Activated effector memory CD4-positive, alpha-beta T cell treated with anti-CD3 and anti-CD28 coated beads, Interleukin-2, amount 50 U/mL, for 16 hours (primary cell): ENCODE results near the gene WIPF3.

Experiments
- DNase-seq: peaks from one replicate; pipeline ENCODE4 v3.0.0-alpha.2; 2020

The WIPF3 gene

GRCh38 chr7:29806208-29806994, at the start of gene WIPF3:
Gene WIPF3 (plus strand): TSS chr7:29806508. CDS start chr7:29834725, 28,217 bp downstream.
- DNase-seq = no peak

GRCh38 chr7:29763266-29763665, 43.0 kb upstream of the WIPF3 start:
- DNase-seq = no peak

- DNase-seq = no peak
These were observed 42.1 kb upstream of the WIPF3 start for GRCh38 chr7:29764227-29764626.

GRCh38 chr7:29765490-29765889, 40.8 kb upstream of the WIPF3 start:
- no peak for DNase-seq

- no peak for DNase-seq
These were observed 35.9 kb upstream of the WIPF3 start for GRCh38 chr7:29770371-29770770.

- no peak for DNase-seq
These were observed 35.1 kb upstream of the WIPF3 start for GRCh38 chr7:29771081-29771816.

GRCh38 chr7:29779017-29779416, 27.3 kb upstream of the WIPF3 start:
- no peak for DNase-seq

- no peak for DNase-seq
These were observed 26.0 kb upstream of the WIPF3 start for GRCh38 chr7:29780346-29780745.

GRCh38 chr7:29783671-29784070, 22.6 kb upstream of the WIPF3 start:
- no peak for DNase-seq

GRCh38 chr7:29793507-29793906, 12.8 kb upstream of the WIPF3 start:
- no peak for DNase-seq

- no peak for DNase-seq
These were observed 11.2 kb upstream of the WIPF3 start for GRCh38 chr7:29794959-29795629.

GRCh38 chr7:29795696-29796580, 10.4 kb upstream of the WIPF3 start:
- no peak for DNase-seq

- no peak for DNase-seq
These were observed 9.0 kb upstream of the WIPF3 start for GRCh38 chr7:29797112-29797944.

- no peak for DNase-seq
These were observed 7.9 kb upstream of the WIPF3 start for GRCh38 chr7:29798422-29798821.

GRCh38 chr7:29801929-29802328, 4.4 kb upstream of the WIPF3 start:
- no peak for DNase-seq

GRCh38 chr7:29805031-29805430, 1.3 kb upstream of the WIPF3 start:
- DNase-seq = no peak

GRCh38 chr7:29805886-29806207, 461 bp upstream of the WIPF3 start:
- no peak for DNase-seq

GRCh38 chr7:29806995-29807841, 910 bp downstream of the WIPF3 start:
- DNase-seq = no peak

- DNase-seq = no peak
These were observed 1.9 kb downstream of the WIPF3 start for GRCh38 chr7:29808075-29808801.

GRCh38 chr7:29809533-29810155, 3.3 kb downstream of the WIPF3 start:
- no peak for DNase-seq
